Activated naive CD4-positive, alpha-beta T cell treated with anti-CD3 and anti-CD28 coated beads, Interleukin-2, amount 50 U/mL, for 24 hours (primary cell): ENCODE results near the gene CCDC137.
A peak's percentile ranks its signal among the peaks of the same experiment; 100 is the strongest.

Experiments used
- H3K27ac Mint-ChIP-seq: one replicate; pipeline ENCODE4 v1.8.0; 2021; ENCODE audit warnings: mild to moderate bottlenecking, mixed read lengths
- H3K27me3 Mint-ChIP-seq: one replicate; pipeline ENCODE4 v1.8.0; 2021; ENCODE audit warnings: mixed read lengths
- H3K36me3 Mint-ChIP-seq: one replicate; pipeline ENCODE4 v1.8.0; 2021; ENCODE audit warnings: mixed read lengths
- H3K4me1 Mint-ChIP-seq: one replicate; pipeline ENCODE4 v1.8.0; 2021; ENCODE audit warnings: mixed read lengths
- H3K4me3 Mint-ChIP-seq: one replicate; pipeline ENCODE4 v1.8.0; 2021; ENCODE audit warnings: mild to moderate bottlenecking, mixed read lengths
- H3K9me3 Mint-ChIP-seq: one replicate; pipeline ENCODE4 v1.8.0; 2021; ENCODE audit warnings: mixed read lengths

The CCDC137 gene

GRCh38 chr17:81712468-81713003 is 46.0 kb downstream of the CCDC137 start:
- Mint-ChIP-seq H3K4me1 (peaks cover 12% of the 10 kb centered on the region), H3K9me3 (no peaks in the 10 kb centered on the region), H3K27ac (peak overlapping the region; percentile 41), H3K4me3 (peak overlapping the region; percentile 91), H3K36me3 (no peaks in the 10 kb centered on the region), H3K27me3 (no peaks in the 10 kb centered on the region)

GRCh38 chr17:81713004-81713555 is 46.5 kb downstream of the CCDC137 start:
- Mint-ChIP-seq H3K4me3 (peak overlapping the region; percentile 91), H3K36me3 (no peaks in the 10 kb centered on the region), H3K4me1 (peaks cover 12% of the 10 kb centered on the region), H3K27me3 (no peaks in the 10 kb centered on the region), H3K27ac (peak overlapping the region; percentile 41), H3K9me3 (no peaks in the 10 kb centered on the region)

- Mint-ChIP-seq H3K36me3 (no peaks in the 10 kb centered on the region), H3K4me3 (peak overlapping the region; percentile 91), H3K27ac (no peak overlapping the region), H3K4me1 (peaks cover 12% of the 10 kb centered on the region), H3K27me3 (no peaks in the 10 kb centered on the region), H3K9me3 (no peaks in the 10 kb centered on the region)
Measured at GRCh38 chr17:81713556-81714411, 47.2 kb downstream of the CCDC137 start.

- Mint-ChIP-seq H3K4me3 (no peak overlapping the region), H3K4me1 (peaks cover 12% of the 10 kb centered on the region)
Measured at GRCh38 chr17:81714412-81715106, 48.0 kb downstream of the CCDC137 start.

GRCh38 chr17:81715107-81715871 is 48.8 kb downstream of the CCDC137 start:
- peaks cover 12% of the 10 kb centered on the region for H3K4me1 Mint-ChIP-seq
- H3K4me3 Mint-ChIP-seq: no peak overlapping the region
- no peak overlapping the region for H3K27ac Mint-ChIP-seq
- no peaks in the 10 kb centered on the region for H3K9me3 Mint-ChIP-seq
- H3K27me3 Mint-ChIP-seq: no peaks in the 10 kb centered on the region
- no peaks in the 10 kb centered on the region for H3K36me3 Mint-ChIP-seq

More at GRCh38 chr17:81714412-81715106, 48.0 kb downstream of the CCDC137 start:
- H3K27me3 Mint-ChIP-seq: no peaks in the 10 kb centered on the region
- no peaks in the 10 kb centered on the region for H3K9me3 Mint-ChIP-seq
- H3K27ac Mint-ChIP-seq: no peak overlapping the region
- H3K36me3 Mint-ChIP-seq: no peaks in the 10 kb centered on the region

- H3K9me3 Mint-ChIP-seq: no peaks in the 10 kb centered on the region
- no peak overlapping the region for H3K27ac Mint-ChIP-seq
- H3K36me3 Mint-ChIP-seq: no peaks in the 10 kb centered on the region
- H3K4me3 Mint-ChIP-seq: no peak overlapping the region
- peaks cover 4% of the 10 kb centered on the region for H3K4me1 Mint-ChIP-seq
- H3K27me3 Mint-ChIP-seq: no peaks in the 10 kb centered on the region
Measured at GRCh38 chr17:81715872-81716673, 49.5 kb downstream of the CCDC137 start.

GRCh38 chr17:81716674-81716996 is 50.1 kb downstream of the CCDC137 start:
- Mint-ChIP-seq H3K4me1 (peaks cover 4% of the 10 kb centered on the region), H3K36me3 (no peaks in the 10 kb centered on the region), H3K27me3 (no peaks in the 10 kb centered on the region), H3K27ac (no peak overlapping the region), H3K9me3 (no peaks in the 10 kb centered on the region), H3K4me3 (no peak overlapping the region)

- Mint-ChIP-seq H3K9me3 (no peaks in the 10 kb centered on the region), H3K27ac (no peak overlapping the region), H3K36me3 (no peaks in the 10 kb centered on the region), H3K27me3 (no peaks in the 10 kb centered on the region), H3K4me1 (peaks cover 4% of the 10 kb centered on the region), H3K4me3 (no peak overlapping the region)
Measured at GRCh38 chr17:81717049-81717765, 50.7 kb downstream of the CCDC137 start.

GRCh38 chr17:81717766-81718089 is 51.2 kb downstream of the CCDC137 start:
- Mint-ChIP-seq H3K9me3 (no peaks in the 10 kb centered on the region), H3K4me1 (peaks cover 3% of the 10 kb centered on the region), H3K4me3 (no peak overlapping the region), H3K36me3 (no peaks in the 10 kb centered on the region), H3K27ac (no peak overlapping the region), H3K27me3 (no peaks in the 10 kb centered on the region)

- H3K36me3 Mint-ChIP-seq: no peaks in the 10 kb centered on the region
- no peak overlapping the region for H3K27ac Mint-ChIP-seq
- no peaks in the 10 kb centered on the region for H3K9me3 Mint-ChIP-seq
- H3K4me3 Mint-ChIP-seq: no peak overlapping the region
- no peaks in the 10 kb centered on the region for H3K4me1 Mint-ChIP-seq
- H3K27me3 Mint-ChIP-seq: peaks cover 4% of the 10 kb centered on the region
Measured at GRCh38 chr17:81719410-81720266, 53.1 kb downstream of the CCDC137 start.

GRCh38 chr17:81720267-81721071 is 53.9 kb downstream of the CCDC137 start:
- Mint-ChIP-seq H3K27ac (no peak overlapping the region), H3K4me3 (no peak overlapping the region), H3K27me3 (peaks cover 4% of the 10 kb centered on the region), H3K4me1 (no peaks in the 10 kb centered on the region), H3K9me3 (no peaks in the 10 kb centered on the region), H3K36me3 (no peaks in the 10 kb centered on the region)

GRCh38 chr17:81722184-81723120 is 55.9 kb downstream of the CCDC137 start:
- H3K4me1 Mint-ChIP-seq: no peaks in the 10 kb centered on the region
- peaks cover 4% of the 10 kb centered on the region for H3K27me3 Mint-ChIP-seq
- no peaks in the 10 kb centered on the region for H3K9me3 Mint-ChIP-seq
- no peak overlapping the region for H3K27ac Mint-ChIP-seq
- H3K36me3 Mint-ChIP-seq: no peaks in the 10 kb centered on the region
- no peak overlapping the region for H3K4me3 Mint-ChIP-seq
